H1 (cell line): ENCODE results near the gene DNAJC7. TPM values are rescaled to one million over a fixed set of nuclear protein-coding genes. Genes with fewer than 3 reads are reported as not detected.

Source experiments
- CHD2 ChIP-seq: IDR thresholded peaks from 2 replicates; pipeline ENCODE4 v1.6.1; 2012; ENCODE audit warnings: low read length, improper control_type of control experiment
- CTBP2 ChIP-seq: IDR thresholded peaks from 2 replicates; pipeline ENCODE4 v1.7.0; 2011; ENCODE audit warnings: borderline replicate concordance, mild to moderate bottlenecking, moderate library complexity, mixed read lengths, low read length; ENCODE audit not compliant: insufficient read depth, insufficient read length
- GTF2F1 ChIP-seq: IDR thresholded peaks from 2 replicates; pipeline ENCODE4 v1.6.1; 2012; ENCODE audit warnings: low read depth, low read length, improper control_type of control experiment, borderline replicate concordance
- HDAC2 ChIP-seq, 2 experiments: fragments of 300-600 bp in 1 of 2; sonication (generic) in 1 of 2; IDR thresholded peaks; 2 replicates each; pipeline ENCODE4 v1.6.1; 2011 to 2012; ENCODE audit warnings: low read depth in 2 of 2, low read length in 2 of 2, mild to moderate bottlenecking in 2 of 2, moderate library complexity in 2 of 2, borderline replicate concordance in 1 of 2, inconsistent platforms in 1 of 2
- NANOG ChIP-seq: IDR thresholded peaks from 2 replicates; pipeline ENCODE4 v1.6.1; 2011; ENCODE audit warnings: low read length, low read depth, mild to moderate bottlenecking, inconsistent platforms; ENCODE audit not compliant: insufficient read depth, poor library complexity, severe bottlenecking
- RBBP5 ChIP-seq: IDR thresholded peaks from 2 replicates; pipeline ENCODE4 v1.7.1; 2012; ENCODE audit warnings: low read depth, mild to moderate bottlenecking, inconsistent platforms, low read length, moderate library complexity, borderline replicate concordance
- SIRT6 ChIP-seq: IDR thresholded peaks from one replicate; pipeline ENCODE4 v1.7.1; 2012; ENCODE audit warnings: low read length, inconsistent platforms
- SUZ12 ChIP-seq: fragments of 200-600 bp; sonication (generic); IDR thresholded peaks from 2 replicates; pipeline ENCODE4 v1.6.1; 2012; ENCODE audit warnings: mild to moderate bottlenecking, inconsistent platforms, low read length, moderate library complexity, mixed read lengths
- ZNF274 ChIP-seq: IDR thresholded peaks from 2 replicates; pipeline ENCODE4 v1.7.0; 2012; ENCODE audit warnings: low read length, borderline replicate concordance; ENCODE audit errors: extremely low read depth
- polyA plus RNA-seq, 7 experiments: library from polyadenylated mRNA; depleted of rRNA in 3 of 7; stranded (reverse) in 5 of 7; unstranded in 2 of 7; fragments of >200 nt in 5 of 7; fragments of 200-250 nt in 2 of 7; gene quantifications; 1 replicate in 5 of 7; 2 replicates in 1 of 7; 4 replicates in 1 of 7; pipeline versions ENCODE4 v1.2.1 to v1.2.3, GENCODE V29; 2011 to 2013; ENCODE audit warnings: missing spikeins in 2 of 7, mixed read lengths in 2 of 7
- total RNA-seq: library from RNA; stranded (reverse); fragmentation: NEBNext Ultra II Directional; extraction: Animal tissue kit (Norgen Biotek cat#: 25700); gene quantifications from 2 replicates; pipeline ENCODE4 v1.2.1, GENCODE V29; 2021
- TF ChIP-seq, protein P1 (sequence below): fragments of 300-600 bp; sonication (generic); IDR thresholded peaks from 2 replicates; pipeline ENCODE4 v1.7.1; 2012; ENCODE audit warnings: low read length, moderate library complexity, mild to moderate bottlenecking, inconsistent platforms; ENCODE audit not compliant: insufficient replicate concordance

DNAJC7 gene
- total and polyA plus RNA-seq, 2 of the 8 experiments (the other 6 are each of a cell fraction or from before 2014, with no cell fraction given): 31.0 to 148 TPM

DNA sequence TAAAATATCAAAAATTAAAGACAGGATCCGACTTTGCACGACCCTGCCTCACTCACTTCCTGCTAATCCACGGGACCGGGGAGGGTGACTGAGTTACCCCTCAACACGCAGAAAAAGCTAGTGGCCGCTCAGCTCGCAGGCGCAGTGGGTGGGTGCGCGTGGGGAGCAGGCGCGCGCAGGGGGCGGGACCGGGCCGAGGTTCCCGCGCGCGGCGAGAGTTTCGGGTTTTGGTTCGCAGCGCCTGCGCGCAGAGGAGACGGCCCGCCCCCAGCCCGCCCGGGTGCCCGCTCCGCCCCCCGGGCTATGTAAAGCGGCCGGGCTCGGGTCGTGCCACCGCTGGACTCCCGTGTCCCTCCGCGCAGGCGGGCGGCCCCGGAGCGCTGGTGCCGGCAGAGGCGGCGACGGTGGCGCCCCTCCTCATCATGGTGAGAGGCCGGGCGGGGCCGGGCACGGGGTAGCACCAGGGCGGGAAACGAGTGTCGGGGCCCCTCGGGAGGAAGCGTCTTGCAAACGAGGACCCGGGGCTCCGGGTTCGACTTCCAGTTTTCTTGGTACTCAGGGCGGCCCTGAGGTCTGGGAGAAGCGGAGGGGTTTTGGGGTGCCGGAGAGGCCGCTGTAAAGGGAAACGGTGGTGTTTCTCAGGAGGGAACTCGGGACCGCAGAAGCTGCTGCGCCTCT, 50.6 kb downstream of the DNAJC7 start, which contains the start of gene CNP (continued):
- TF ChIP-seq CHD2: peak; percentile 94
- TF ChIP-seq SIRT6: no peak
- TF ChIP-seq SUZ12: no peak
- no peak for TF ChIP-seq NANOG
- TF ChIP-seq, protein P1, sequence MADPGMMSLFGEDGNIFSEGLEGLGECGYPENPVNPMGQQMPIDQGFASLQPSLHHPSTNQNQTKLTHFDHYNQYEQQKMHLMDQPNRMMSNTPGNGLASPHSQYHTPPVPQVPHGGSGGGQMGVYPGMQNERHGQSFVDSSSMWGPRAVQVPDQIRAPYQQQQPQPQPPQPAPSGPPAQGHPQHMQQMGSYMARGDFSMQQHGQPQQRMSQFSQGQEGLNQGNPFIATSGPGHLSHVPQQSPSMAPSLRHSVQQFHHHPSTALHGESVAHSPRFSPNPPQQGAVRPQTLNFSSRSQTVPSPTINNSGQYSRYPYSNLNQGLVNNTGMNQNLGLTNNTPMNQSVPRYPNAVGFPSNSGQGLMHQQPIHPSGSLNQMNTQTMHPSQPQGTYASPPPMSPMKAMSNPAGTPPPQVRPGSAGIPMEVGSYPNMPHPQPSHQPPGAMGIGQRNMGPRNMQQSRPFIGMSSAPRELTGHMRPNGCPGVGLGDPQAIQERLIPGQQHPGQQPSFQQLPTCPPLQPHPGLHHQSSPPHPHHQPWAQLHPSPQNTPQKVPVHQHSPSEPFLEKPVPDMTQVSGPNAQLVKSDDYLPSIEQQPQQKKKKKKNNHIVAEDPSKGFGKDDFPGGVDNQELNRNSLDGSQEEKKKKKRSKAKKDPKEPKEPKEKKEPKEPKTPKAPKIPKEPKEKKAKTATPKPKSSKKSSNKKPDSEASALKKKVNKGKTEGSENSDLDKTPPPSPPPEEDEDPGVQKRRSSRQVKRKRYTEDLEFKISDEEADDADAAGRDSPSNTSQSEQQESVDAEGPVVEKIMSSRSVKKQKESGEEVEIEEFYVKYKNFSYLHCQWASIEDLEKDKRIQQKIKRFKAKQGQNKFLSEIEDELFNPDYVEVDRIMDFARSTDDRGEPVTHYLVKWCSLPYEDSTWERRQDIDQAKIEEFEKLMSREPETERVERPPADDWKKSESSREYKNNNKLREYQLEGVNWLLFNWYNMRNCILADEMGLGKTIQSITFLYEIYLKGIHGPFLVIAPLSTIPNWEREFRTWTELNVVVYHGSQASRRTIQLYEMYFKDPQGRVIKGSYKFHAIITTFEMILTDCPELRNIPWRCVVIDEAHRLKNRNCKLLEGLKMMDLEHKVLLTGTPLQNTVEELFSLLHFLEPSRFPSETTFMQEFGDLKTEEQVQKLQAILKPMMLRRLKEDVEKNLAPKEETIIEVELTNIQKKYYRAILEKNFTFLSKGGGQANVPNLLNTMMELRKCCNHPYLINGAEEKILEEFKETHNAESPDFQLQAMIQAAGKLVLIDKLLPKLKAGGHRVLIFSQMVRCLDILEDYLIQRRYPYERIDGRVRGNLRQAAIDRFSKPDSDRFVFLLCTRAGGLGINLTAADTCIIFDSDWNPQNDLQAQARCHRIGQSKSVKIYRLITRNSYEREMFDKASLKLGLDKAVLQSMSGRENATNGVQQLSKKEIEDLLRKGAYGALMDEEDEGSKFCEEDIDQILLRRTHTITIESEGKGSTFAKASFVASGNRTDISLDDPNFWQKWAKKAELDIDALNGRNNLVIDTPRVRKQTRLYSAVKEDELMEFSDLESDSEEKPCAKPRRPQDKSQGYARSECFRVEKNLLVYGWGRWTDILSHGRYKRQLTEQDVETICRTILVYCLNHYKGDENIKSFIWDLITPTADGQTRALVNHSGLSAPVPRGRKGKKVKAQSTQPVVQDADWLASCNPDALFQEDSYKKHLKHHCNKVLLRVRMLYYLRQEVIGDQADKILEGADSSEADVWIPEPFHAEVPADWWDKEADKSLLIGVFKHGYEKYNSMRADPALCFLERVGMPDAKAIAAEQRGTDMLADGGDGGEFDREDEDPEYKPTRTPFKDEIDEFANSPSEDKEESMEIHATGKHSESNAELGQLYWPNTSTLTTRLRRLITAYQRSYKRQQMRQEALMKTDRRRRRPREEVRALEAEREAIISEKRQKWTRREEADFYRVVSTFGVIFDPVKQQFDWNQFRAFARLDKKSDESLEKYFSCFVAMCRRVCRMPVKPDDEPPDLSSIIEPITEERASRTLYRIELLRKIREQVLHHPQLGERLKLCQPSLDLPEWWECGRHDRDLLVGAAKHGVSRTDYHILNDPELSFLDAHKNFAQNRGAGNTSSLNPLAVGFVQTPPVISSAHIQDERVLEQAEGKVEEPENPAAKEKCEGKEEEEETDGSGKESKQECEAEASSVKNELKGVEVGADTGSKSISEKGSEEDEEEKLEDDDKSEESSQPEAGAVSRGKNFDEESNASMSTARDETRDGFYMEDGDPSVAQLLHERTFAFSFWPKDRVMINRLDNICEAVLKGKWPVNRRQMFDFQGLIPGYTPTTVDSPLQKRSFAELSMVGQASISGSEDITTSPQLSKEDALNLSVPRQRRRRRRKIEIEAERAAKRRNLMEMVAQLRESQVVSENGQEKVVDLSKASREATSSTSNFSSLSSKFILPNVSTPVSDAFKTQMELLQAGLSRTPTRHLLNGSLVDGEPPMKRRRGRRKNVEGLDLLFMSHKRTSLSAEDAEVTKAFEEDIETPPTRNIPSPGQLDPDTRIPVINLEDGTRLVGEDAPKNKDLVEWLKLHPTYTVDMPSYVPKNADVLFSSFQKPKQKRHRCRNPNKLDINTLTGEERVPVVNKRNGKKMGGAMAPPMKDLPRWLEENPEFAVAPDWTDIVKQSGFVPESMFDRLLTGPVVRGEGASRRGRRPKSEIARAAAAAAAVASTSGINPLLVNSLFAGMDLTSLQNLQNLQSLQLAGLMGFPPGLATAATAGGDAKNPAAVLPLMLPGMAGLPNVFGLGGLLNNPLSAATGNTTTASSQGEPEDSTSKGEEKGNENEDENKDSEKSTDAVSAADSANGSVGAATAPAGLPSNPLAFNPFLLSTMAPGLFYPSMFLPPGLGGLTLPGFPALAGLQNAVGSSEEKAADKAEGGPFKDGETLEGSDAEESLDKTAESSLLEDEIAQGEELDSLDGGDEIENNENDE: no peak
- TF ChIP-seq HDAC2 (IDR thresholded peaks at IDR 0.05; ENCODE audit: borderline replicate concordance in 1 of 2, low read depth in 2 of 2, low read length in 2 of 2): 0 out of 4 replicates have a peak, but pooled peaks of 1 of the 2 experiments have one; percentile 19
- 0 out of 2 replicates have a peak, but pooled peaks have one; percentile 34 for TF ChIP-seq RBBP5
- no peak for TF ChIP-seq GTF2F1
- TF ChIP-seq CTBP2: no peak
- no peak for TF ChIP-seq ZNF274
